ENCODE data around the gene ZMIZ2. TPM values are rescaled to one million over a fixed set of nuclear protein-coding genes. Genes with fewer than 3 reads are reported as not detected.
"Not testable (repeated sequence)": the region's sequence is repeated elsewhere in the genome, so short reads cannot be mapped to it uniquely, and the experiment has no call there.

Gene ZMIZ2, protein sequence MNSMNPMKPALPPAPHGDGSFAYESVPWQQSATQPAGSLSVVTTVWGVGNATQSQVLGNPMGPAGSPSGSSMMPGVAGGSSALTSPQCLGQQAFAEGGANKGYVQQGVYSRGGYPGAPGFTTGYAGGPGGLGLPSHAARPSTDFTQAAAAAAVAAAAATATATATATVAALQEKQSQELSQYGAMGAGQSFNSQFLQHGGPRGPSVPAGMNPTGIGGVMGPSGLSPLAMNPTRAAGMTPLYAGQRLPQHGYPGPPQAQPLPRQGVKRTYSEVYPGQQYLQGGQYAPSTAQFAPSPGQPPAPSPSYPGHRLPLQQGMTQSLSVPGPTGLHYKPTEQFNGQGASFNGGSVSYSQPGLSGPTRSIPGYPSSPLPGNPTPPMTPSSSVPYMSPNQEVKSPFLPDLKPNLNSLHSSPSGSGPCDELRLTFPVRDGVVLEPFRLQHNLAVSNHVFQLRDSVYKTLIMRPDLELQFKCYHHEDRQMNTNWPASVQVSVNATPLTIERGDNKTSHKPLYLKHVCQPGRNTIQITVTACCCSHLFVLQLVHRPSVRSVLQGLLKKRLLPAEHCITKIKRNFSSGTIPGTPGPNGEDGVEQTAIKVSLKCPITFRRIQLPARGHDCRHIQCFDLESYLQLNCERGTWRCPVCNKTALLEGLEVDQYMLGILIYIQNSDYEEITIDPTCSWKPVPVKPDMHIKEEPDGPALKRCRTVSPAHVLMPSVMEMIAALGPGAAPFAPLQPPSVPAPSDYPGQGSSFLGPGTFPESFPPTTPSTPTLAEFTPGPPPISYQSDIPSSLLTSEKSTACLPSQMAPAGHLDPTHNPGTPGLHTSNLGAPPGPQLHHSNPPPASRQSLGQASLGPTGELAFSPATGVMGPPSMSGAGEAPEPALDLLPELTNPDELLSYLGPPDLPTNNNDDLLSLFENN
- total RNA-seq, result 10 to 100 TPM; 77.8 to 80.7 TPM

DNA sequence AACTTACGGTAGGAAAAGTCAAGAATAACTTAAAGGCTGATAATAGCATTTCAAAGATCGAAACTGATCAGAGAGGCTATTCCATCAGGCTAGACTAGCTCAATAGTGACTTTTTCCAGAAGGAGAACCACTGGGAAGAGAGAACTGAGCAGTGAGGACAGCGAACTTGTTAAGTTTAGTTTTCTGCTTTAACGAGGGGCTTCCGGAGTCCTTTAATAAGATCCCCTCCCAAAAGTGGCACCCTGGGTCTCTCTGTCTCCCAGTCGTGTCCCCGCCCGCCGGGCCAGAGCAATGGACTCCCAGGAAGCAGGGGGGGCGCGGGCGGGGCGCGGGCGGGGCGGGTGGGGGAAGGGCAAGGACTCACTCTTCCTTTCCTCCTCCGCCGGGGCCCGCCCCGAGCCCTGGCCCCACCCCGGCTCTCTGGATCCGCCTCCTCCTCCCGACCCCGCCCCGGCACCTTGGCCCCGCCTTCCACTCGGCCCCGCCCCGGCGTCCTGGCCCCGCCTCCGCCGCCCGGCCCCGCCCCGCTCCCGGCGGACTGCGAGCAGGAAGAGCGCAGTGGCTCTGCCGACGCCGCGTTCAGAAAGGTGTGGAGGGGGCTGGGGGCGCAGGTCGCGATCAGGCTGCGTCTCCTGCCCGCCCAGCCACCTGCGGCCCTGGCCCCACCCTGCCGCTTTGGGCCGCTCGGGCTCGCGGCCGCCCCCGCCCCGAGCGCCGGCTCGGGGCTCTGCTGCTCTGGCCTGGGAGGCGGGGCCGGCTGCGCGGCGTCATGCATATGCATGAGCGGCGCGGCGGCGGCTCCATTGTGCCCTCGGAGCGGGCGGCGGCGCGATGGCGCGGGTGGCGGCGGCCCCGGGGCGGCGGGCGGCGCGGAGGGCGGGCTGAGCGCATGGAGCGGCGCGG, at the start of gene ZMIZ2:
Gene ZMIZ2, plus strand, starts transcription at position 803 of the 903 bp plus-strand sequence. CDS start 7,403 bp downstream, outside the sequence.
- ChIA-PET POLR2A (interaction anchor here (0.5 to 2.7 kb wide), 3 partner anchors 47 to 140 kb away, joined by 4 to 16 read pairs (median 6); partner anchors contain the start of gene H2AZ2), CTCF (interaction anchor here (0.6 to 1.1 kb wide), 3 partner anchors 116 to 167 kb away, joined by 3 to 4 read pairs (median 3); partner anchors contain the start of gene TMED4)
- peak within 1 kb of the TSS; percentile 74 for H3K4me3 Mint-ChIP-seq

GRCh38 chr7:44699598-44699997, 49.0 kb upstream of the ZMIZ2 start:
- POLR2A ChIA-PET, CTCF ChIA-PET, H3K27ac Mint-ChIP-seq: not testable (repeated sequence)

More for the DNA sequence above, at the start of gene ZMIZ2:
- H3K27ac Mint-ChIP-seq, result peak within 1 kb of the TSS; percentile 84
- peaks cover 13% of the 10 kb centered on the region for H3K36me3 Mint-ChIP-seq (ENCODE audit: low read depth)
- peaks cover 37% of the 10 kb centered on the region for H3K4me1 Mint-ChIP-seq (ENCODE audit: low read depth)
- peak; percentile 87 for ATAC-seq
- H3K27me3 Mint-ChIP-seq (ENCODE audit: low read depth), result no peaks in the 10 kb centered on the region
- H3K9me3 Mint-ChIP-seq (ENCODE audit: insufficient read depth), result no peaks in the 10 kb centered on the region
- DNase-seq, result peak; percentile 92

GRCh38 chr7:44700322-44700721, 48.3 kb upstream of the ZMIZ2 start:
- POLR2A ChIA-PET, result interaction anchor here (0.7 kb wide), 1 partner anchor 146 kb away, joined by 4 read pairs; no protein-coding TSS in a partner anchor
- Mint-ChIP-seq H3K36me3 (ENCODE audit: low read depth) (peaks cover 85% of the 10 kb centered on the region), H3K4me3 (no peak overlapping the region), H3K4me1 (ENCODE audit: low read depth) (no peaks in the 10 kb centered on the region), H3K9me3 (ENCODE audit: insufficient read depth) (peaks cover 3% of the 10 kb centered on the region), H3K27me3 (ENCODE audit: low read depth) (no peaks in the 10 kb centered on the region), H3K27ac (no peak overlapping the region)
- CTCF ChIA-PET, result no interaction called here
- ATAC-seq, result no peak
- no peak for DNase-seq

More at GRCh38 chr7:44699598-44699997, 49.0 kb upstream of the ZMIZ2 start:
- not testable (repeated sequence) for ATAC-seq; H3K9me3 Mint-ChIP-seq (ENCODE audit: insufficient read depth); H3K4me3 Mint-ChIP-seq; H3K27me3 Mint-ChIP-seq (ENCODE audit: low read depth); DNase-seq; H3K4me1 Mint-ChIP-seq (ENCODE audit: low read depth)
- H3K36me3 Mint-ChIP-seq (ENCODE audit: low read depth), result peaks cover 86% of the 10 kb centered on the region

DNA sequence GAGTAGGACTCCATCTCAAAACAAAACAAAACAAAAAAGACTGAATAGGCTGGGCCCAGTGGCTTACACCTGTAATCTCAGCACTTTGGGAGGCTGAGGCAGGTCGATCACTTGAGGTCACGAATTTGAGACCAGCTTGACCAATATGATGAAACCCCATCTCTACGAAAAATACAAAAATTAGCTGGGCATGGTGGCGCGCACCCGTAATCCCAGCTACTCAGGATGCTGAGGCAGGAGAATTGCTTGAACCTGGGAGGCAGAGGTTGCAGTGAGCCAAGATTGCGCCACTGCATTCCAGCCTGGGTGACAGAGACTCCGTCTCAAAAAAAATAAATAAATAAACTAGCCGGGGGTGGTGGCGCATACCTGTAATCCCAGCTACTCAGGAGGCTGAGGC, 45.3 kb upstream of the ZMIZ2 start:
- ATAC-seq; H3K27ac Mint-ChIP-seq; H3K9me3 Mint-ChIP-seq (ENCODE audit: insufficient read depth); H3K4me3 Mint-ChIP-seq; H3K27me3 Mint-ChIP-seq (ENCODE audit: low read depth); POLR2A ChIA-PET; DNase-seq; H3K4me1 Mint-ChIP-seq (ENCODE audit: low read depth): not testable (repeated sequence)
- peaks cover 67% of the 10 kb centered on the region for H3K36me3 Mint-ChIP-seq (ENCODE audit: low read depth)
- CTCF ChIA-PET, result interaction anchor here (1.7 kb wide), 1 partner anchor 88 kb away, joined by 3 read pairs; no protein-coding TSS in a partner anchor

GRCh38 chr7:44703921-44704320, 44.7 kb upstream of the ZMIZ2 start:
- no peak overlapping the region for H3K4me3 Mint-ChIP-seq

GRCh38 chr7:44705434-44705833, 43.2 kb upstream of the ZMIZ2 start:
- H3K27me3 Mint-ChIP-seq (ENCODE audit: low read depth), result no peaks in the 10 kb centered on the region
- peaks cover 49% of the 10 kb centered on the region for H3K36me3 Mint-ChIP-seq (ENCODE audit: low read depth)
- H3K4me1 Mint-ChIP-seq (ENCODE audit: low read depth), result no peaks in the 10 kb centered on the region
- no peak for ATAC-seq
- no peak overlapping the region for H3K4me3 Mint-ChIP-seq
- DNase-seq, result no peak
- POLR2A ChIA-PET, result no interaction called here
- CTCF ChIA-PET, result no interaction called here
- no peak overlapping the region for H3K27ac Mint-ChIP-seq
- no peaks in the 10 kb centered on the region for H3K9me3 Mint-ChIP-seq (ENCODE audit: insufficient read depth)

More at GRCh38 chr7:44703921-44704320, 44.7 kb upstream of the ZMIZ2 start:
- H3K4me1 Mint-ChIP-seq (ENCODE audit: low read depth), result no peaks in the 10 kb centered on the region
- H3K36me3 Mint-ChIP-seq (ENCODE audit: low read depth), result peaks cover 61% of the 10 kb centered on the region
- no peak for ATAC-seq
- H3K9me3 Mint-ChIP-seq (ENCODE audit: insufficient read depth), result peaks cover 3% of the 10 kb centered on the region
- no peaks in the 10 kb centered on the region for H3K27me3 Mint-ChIP-seq (ENCODE audit: low read depth)
- H3K27ac Mint-ChIP-seq, result no peak overlapping the region
- POLR2A ChIA-PET, result no interaction called here
- no peak for DNase-seq
- CTCF ChIA-PET, result no interaction called here

GRCh38 chr7:44706788-44707557, 41.7 kb upstream of the ZMIZ2 start:
- DNase-seq, result no peak
- ChIA-PET CTCF (no interaction called here), POLR2A (interaction anchor here (0.6 kb wide), 1 partner anchor 93 kb away, joined by 4 read pairs; no protein-coding TSS in a partner anchor)
- H3K4me1 Mint-ChIP-seq (ENCODE audit: low read depth), result peaks cover 3% of the 10 kb centered on the region
- H3K27me3 Mint-ChIP-seq (ENCODE audit: low read depth), result no peaks in the 10 kb centered on the region
- peaks cover 35% of the 10 kb centered on the region for H3K36me3 Mint-ChIP-seq (ENCODE audit: low read depth)
- no peak for ATAC-seq
- no peak overlapping the region for H3K27ac Mint-ChIP-seq
- no peaks in the 10 kb centered on the region for H3K9me3 Mint-ChIP-seq (ENCODE audit: insufficient read depth)
- no peak overlapping the region for H3K4me3 Mint-ChIP-seq

DNA sequence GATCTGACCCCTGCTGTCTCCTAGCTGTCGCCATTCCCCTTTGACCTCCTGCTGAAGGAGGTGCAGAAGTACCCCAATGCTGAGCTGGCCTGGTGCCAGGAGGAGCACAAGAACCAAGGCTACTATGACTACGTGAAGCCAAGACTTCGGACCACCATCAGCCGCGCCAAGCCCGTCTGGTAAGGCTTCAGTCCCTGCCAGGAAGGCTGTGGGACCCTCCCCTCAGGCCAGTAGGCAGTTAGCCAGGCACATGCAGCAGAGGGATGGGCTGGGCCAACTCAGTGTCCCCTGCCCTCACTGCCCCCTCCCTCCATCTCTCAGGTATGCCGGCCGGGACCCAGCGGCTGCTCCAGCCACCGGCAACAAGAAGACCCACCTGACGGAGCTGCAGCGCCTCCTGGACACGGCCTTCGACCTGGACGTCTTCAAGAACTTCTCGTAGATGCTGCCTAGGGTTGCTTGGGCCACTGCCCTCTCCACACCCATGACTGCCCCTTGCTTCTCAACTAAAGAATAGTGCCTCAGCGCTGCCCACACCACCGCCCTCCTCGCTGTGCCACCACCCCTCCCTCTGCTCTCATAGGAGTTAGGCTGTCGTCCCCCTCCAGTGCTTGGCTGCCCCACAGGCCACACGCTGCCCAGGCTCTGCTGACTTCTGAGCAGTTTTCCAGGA, 41.0 kb upstream of the ZMIZ2 start:
- H3K4me3 Mint-ChIP-seq, result no peak overlapping the region
- H3K27me3 Mint-ChIP-seq (ENCODE audit: low read depth), result no peaks in the 10 kb centered on the region
- peaks cover 9% of the 10 kb centered on the region for H3K4me1 Mint-ChIP-seq (ENCODE audit: low read depth)
- no peak for ATAC-seq
- no peaks in the 10 kb centered on the region for H3K9me3 Mint-ChIP-seq (ENCODE audit: insufficient read depth)
- DNase-seq, result no peak
- no peak overlapping the region for H3K27ac Mint-ChIP-seq
- ChIA-PET CTCF (no interaction called here), POLR2A (no interaction called here)
- H3K36me3 Mint-ChIP-seq (ENCODE audit: low read depth), result peaks cover 30% of the 10 kb centered on the region

DNA sequence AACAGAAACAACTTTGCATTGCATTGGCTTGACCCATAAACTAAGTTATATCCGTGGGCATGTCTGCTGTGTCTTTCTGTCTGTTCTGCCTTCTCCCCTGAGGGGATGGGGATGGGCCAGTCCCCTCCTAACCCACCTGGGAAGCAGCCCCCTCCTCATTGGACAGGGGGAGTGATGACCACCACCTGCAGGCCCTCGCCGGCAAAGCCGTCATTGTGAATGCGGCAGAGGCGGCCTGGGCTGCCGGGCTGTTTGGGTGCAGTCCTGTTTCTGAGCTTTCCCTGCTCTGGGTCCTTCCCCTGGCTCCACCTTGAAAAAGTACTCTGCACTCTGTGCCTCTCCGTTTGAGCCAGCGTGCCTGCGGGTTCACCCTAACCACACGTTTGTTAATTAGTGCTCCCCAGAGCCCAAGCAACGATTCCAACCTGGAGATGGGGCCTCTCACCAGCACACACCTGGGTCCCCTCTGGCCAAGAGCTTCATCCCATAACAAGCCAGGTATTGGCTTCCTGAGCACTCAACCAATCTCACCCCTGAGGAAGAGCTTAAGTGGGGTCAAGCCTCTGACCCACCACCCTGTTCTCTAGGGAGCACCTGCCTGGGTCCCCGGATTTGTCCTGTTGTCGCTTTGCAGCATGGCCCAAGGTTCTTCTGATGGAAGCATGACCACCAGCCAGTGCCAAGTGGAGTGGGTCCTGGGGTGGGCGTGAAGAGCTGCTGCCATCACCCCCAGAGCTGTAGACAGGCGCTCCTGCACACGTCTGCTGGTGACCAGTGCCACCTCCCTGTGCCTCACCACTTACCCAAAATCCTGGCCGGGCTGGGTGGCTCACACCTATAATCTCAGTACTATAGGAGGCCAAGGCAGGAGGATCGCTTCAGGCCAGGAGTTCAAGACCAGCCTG, 39.4 kb upstream of the ZMIZ2 start:
- H3K4me3 Mint-ChIP-seq, result no peak overlapping the region
- no peak for DNase-seq
- no peak overlapping the region for H3K27ac Mint-ChIP-seq
- ATAC-seq, result no peak
- peaks cover 18% of the 10 kb centered on the region for H3K36me3 Mint-ChIP-seq (ENCODE audit: low read depth)
- H3K9me3 Mint-ChIP-seq (ENCODE audit: insufficient read depth), result no peaks in the 10 kb centered on the region
- peaks cover 9% of the 10 kb centered on the region for H3K4me1 Mint-ChIP-seq (ENCODE audit: low read depth)
- CTCF ChIA-PET, result no interaction called here
- POLR2A ChIA-PET, result interaction anchor here (0.6 kb wide), 1 partner anchor 55 kb away, joined by 3 read pairs; no protein-coding TSS in a partner anchor
- no peaks in the 10 kb centered on the region for H3K27me3 Mint-ChIP-seq (ENCODE audit: low read depth)
